D721Med (cell line): ENCODE results near the gene THOC6.

Experiments
- DNase-seq: peaks from one replicate; pipeline ENCODE4 v3.0.0; 2011; ENCODE audit warnings: low spot score; ENCODE audit not compliant: insufficient read length
- FAIRE-seq: peaks from 2 replicates; lab custom pipeline; 2011; peaks lifted over from hg19 to GRCh38; lab: Jason Lieb, UNC
- TF ChIP-seq, protein P1 (sequence below): IDR thresholded peaks from 2 replicates; pipeline ENCODE4 v1.5.1; 2012; ENCODE audit warnings: mild to moderate bottlenecking, control low read depth; ENCODE audit not compliant: insufficient read depth; ENCODE audit errors: missing control alignments

THOC6 gene

DNA sequence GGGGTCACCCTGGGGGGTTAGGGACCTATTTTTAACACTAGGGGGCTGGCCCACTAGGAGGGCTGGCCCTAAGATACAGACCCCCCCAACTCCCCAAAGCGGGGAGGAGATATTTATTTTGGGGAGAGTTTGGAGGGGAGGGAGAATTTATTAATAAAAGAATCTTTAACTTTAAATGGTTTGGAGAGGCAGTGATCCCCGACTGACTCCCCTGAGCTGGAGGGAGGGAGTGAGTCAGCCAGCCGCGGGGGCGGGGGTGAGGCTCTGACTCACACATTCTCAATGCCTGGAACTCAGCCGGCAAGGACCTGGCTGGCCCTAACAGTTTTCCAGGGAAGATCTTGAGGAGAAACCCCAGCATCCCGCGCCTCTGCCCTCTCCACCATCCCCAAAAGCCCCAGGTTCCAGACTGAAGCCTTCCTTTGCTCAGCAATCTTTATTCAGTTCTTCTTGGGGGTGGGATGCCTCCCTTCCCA is 1.6 kb upstream of the THOC6 start:
- FAIRE-seq (no peak), DNase-seq (no peak)
- TF ChIP-seq, protein P1, sequence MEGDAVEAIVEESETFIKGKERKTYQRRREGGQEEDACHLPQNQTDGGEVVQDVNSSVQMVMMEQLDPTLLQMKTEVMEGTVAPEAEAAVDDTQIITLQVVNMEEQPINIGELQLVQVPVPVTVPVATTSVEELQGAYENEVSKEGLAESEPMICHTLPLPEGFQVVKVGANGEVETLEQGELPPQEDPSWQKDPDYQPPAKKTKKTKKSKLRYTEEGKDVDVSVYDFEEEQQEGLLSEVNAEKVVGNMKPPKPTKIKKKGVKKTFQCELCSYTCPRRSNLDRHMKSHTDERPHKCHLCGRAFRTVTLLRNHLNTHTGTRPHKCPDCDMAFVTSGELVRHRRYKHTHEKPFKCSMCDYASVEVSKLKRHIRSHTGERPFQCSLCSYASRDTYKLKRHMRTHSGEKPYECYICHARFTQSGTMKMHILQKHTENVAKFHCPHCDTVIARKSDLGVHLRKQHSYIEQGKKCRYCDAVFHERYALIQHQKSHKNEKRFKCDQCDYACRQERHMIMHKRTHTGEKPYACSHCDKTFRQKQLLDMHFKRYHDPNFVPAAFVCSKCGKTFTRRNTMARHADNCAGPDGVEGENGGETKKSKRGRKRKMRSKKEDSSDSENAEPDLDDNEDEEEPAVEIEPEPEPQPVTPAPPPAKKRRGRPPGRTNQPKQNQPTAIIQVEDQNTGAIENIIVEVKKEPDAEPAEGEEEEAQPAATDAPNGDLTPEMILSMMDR = no peak

DNA sequence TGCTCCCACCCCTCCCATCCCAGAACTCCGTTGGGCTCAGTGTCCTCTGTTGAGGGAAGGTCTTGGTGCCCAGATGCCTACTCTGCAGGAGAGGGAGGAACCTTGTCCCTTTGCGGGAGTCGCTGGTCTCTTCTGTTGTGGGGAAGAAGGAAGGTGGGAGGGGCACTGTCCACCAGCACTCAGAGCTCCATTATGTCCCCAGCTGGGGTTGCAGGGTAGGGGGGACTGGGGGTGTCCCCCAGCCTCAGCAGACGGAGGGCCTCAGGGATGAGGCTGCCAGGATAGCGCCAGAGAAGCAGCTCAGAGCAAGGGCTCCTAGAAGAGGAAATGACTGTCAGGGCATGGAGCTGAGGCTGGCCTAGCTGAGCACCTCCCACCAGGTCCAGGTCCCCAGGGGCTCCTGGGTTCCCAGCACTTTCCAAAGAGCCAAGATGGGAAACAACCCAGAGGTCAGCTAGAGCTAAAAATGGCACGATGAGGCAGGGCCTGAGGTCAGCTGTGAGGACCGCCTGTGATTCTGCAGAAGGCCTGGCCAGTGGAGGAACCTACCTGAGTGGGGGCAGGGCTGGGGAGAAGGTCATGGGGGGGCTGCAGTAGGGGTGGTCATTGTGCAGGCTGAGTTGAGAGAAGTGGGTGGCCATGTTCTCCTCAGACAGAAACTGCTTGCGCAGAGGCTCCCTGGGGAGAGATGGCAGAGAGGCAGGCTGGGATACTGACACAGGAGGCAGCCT is 986 bp upstream of the THOC6 start:
- no peak for FAIRE-seq

DNA sequence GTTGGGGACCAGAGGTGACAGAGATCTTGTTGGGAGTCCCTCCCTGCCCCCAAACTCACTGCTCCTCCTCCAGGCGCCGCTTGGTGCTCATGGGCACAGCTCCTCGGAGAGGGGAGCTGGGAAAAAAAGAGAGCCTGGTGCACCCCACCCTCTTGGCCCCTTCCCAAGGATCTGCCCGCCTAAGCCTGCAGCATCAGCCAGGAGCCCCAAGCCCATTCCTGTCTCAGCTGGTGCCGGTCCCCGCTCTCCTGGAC is 493 bp upstream of the THOC6 start:
- no peak for FAIRE-seq
- TF ChIP-seq, protein P1 = no peak
- no peak for DNase-seq

More for the DNA sequence above, 986 bp upstream of the THOC6 start:
- no peak for DNase-seq
- TF ChIP-seq, protein P1 = no peak

DNA sequence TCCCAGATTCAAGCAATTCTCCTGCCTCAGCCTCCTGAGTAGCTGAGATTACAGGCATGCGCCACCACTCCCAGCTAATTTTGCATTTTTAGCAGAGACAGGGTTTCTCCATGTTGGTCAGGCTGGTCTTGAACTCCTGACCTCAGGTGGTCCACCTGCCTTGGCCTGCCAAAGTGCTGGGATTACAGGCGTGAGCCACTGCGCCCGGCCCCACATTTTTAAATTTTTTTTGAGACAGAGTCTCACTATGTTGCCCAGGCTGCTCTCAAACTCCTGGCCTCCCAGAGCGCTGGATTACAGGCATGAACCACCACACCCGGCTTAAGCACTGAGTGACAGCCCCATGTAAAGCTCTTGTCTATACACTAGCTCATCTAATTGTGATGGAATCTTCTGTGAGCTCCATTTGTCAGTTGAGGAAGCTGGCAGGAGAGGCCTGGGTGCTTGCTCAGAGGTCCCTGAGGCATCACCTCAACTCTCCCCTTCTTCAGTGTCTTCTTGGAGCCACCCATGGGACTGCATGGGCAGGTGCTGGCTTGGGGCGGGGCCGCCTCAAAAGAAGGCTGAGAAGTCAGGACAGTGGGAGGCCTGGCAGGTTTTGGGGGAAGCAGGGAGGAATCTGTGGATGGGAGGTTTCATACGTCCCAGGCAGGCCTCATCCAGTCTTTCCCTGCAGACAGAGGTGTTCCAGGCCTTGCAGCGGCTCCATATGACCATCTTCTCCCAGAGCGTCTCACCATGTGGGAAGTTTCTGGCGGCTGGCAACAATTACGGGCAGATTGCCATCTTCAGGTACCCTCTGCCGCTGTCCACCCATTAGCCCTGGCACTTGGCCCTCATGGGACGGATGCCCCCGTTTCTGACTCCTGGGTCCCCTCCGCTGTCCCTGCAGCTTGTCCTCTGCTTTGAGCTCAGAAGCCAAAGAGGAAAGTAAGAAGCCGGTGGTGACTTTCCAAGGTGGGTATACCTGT is 1.5 kb downstream of the THOC6 start:
- FAIRE-seq = no peak
- TF ChIP-seq, protein P1 = no peak
- no peak for DNase-seq

DNA sequence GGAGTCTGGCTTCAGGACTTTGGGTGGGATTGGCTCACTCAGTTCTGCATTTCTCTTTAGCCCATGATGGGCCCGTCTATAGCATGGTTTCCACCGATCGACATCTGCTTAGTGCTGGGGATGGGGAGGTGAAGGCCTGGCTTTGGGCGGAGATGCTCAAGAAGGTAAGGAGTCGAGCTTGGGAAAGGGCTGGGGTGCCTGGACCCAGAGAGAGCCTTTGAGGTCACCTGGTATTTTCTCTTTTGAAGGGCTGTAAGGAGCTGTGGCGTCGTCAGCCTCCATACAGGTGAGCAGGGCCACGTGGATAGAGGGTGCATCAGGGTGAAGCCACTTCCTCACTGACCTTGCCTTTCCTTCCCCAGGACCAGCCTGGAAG is 2.2 kb downstream of the THOC6 start:
- DNase-seq = no peak
- TF ChIP-seq, protein P1 = no peak
- no peak for FAIRE-seq

DNA sequence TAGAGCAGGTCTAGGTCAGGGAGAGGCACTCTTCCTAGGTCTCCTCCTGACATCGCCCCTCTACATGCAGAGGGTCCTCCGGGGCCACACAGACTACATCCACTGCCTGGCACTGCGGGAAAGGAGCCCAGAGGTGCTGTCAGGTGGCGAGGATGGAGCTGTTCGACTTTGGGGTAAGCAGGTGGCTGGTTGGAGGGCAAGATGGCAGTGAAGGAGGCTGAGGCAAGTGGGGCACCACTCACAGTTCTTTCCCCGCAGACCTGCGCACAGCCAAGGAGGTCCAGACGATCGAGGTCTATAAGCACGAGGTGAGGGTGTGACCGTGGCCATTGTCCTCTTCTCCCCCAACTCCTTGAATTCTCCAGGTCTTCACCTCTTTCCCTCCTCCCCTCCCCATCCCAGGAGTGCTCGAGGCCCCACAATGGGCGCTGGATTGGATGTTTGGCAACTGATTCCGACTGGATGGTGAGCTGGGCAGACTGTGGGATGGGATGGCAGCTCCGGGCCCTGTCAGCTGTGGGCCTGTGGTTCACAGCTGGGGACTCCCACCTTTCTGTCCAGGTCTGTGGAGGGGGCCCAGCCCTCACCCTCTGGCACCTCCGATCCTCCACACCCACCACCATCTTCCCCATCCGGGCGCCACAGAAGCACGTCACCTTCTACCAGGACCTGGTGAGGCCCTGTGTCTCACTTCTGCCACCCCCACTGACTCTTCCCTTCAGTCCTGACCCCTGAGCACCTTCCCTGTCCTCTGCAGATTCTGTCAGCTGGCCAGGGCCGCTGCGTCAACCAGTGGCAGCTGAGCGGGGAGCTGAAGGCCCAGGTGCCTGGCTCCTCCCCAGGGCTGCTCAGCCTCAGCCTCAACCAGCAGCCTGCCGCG is 3.0 kb downstream of the THOC6 start:
- FAIRE-seq (no peak), DNase-seq (no peak)
- TF ChIP-seq, protein P1 = no peak
